HG03196 (cell line): ENCODE data around the gene HEXD.

Experiments
- ATAC-seq: cut with Tn5 transposase; IDR thresholded peaks from one replicate; pipeline ENCODE4 v1.9.1; 2021; ENCODE audit not compliant: unreplicated experiment

The HEXD gene

GRCh38 chr17:82414548-82415281 is 3.4 kb upstream of the HEXD start:
- ATAC-seq, result no peak

GRCh38 chr17:82415336-82415735 is 2.8 kb upstream of the HEXD start:
- no peak for ATAC-seq

- no peak for ATAC-seq
Observed at GRCh38 chr17:82415786-82416185, 2.4 kb upstream of the HEXD start.

- no peak for ATAC-seq
Observed at GRCh38 chr17:82416264-82416663, 1.9 kb upstream of the HEXD start.

- ATAC-seq, result no peak
Observed at GRCh38 chr17:82416771-82417170, 1.4 kb upstream of the HEXD start.

- no peak for ATAC-seq
Observed at GRCh38 chr17:82419540-82419939, 1.4 kb downstream of the HEXD start.

- no peak for ATAC-seq
Observed at GRCh38 chr17:82424001-82424862, 6.1 kb downstream of the HEXD start.

GRCh38 chr17:82424863-82425159 is 6.7 kb downstream of the HEXD start:
- no peak for ATAC-seq

GRCh38 chr17:82428546-82428945 is 10.4 kb downstream of the HEXD start:
- ATAC-seq, result no peak

GRCh38 chr17:82429824-82430223 is 11.7 kb downstream of the HEXD start:
- ATAC-seq, result no peak

- no peak for ATAC-seq
Observed at GRCh38 chr17:82432017-82432416, 13.9 kb downstream of the HEXD start.

GRCh38 chr17:82433560-82434215 is 15.5 kb downstream of the HEXD start:
- no peak for ATAC-seq

GRCh38 chr17:82434216-82434565 is 16.0 kb downstream of the HEXD start:
- ATAC-seq, result peak; percentile 49

GRCh38 chr17:82435103-82435502 is 17.0 kb downstream of the HEXD start:
- no peak for ATAC-seq

- ATAC-seq, result no peak
Observed at GRCh38 chr17:82435601-82436583, 17.7 kb downstream of the HEXD start.

GRCh38 chr17:82436601-82437324 is 18.6 kb downstream of the HEXD start:
- ATAC-seq, result no peak

- no peak for ATAC-seq
Observed at GRCh38 chr17:82437325-82437668, 19.1 kb downstream of the HEXD start.

- no peak for ATAC-seq
Observed at GRCh38 chr17:82438401-82439193, 20.4 kb downstream of the HEXD start.

- ATAC-seq, result no peak
Observed at GRCh38 chr17:82439194-82439828, 21.2 kb downstream of the HEXD start.
